ENCODE data around the gene PITPNM3. TPM values are rescaled to one million over a fixed set of nuclear protein-coding genes. Genes with fewer than 3 reads are reported as not detected.

Gene PITPNM3
- total and polyA plus RNA-seq, 4 experiments from 2014 or later, result 0.05 to 0.50 (median 0.29) TPM; not detected in 1

DNA sequence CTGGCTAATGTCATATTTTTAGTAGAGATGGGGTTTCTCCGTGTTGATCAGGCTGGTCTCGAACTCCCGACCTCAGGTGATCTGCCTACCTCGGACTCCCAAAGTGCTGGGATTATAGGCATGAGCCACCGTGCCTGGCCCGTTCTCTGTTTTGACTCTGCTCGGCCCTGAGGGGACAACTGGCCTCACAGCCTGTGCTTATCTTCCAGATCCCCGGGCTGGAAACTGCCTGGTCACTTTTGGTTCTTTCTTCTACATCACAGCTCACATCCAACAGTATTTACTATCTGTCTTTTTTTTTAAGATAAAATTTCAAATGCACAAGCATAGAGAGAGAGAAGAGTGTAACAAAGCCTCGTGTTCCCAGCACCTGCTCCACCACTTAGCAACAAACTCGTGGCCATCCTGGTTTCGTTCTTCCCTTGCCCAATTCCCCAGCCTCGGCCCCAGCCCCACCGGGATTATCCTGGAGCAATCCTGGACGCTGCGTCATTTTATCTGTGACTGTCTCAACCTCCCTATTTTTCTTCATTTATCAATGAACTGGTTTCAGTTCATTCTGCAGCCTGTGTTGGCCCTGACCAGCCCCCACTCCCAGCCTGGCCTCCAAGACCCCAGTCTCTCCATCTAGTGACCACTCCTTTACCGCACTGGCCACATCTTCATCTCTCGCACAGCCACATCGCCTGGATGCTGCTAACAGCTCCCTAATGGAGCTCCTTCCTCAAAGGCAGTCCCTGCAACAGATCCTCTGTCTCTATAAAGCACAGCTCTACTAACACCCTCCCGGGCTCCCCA lies 91.0 kb downstream of the PITPNM3 start:
- ChIA-PET POLR2A (ENCODE audit: partially characterized antibody) (no interaction called here), CTCF (ENCODE audit: partially characterized antibody) (no interaction called here)
- DNase-seq, result no peak
- Mint-ChIP-seq H3K27ac (peak overlapping the region in 1 of 7 donors; percentile 34), H3K27me3 (peaks cover 3% of the 10 kb centered on the region in 2 donors), H3K9me3 (no peaks in the 10 kb centered on the region), H3K36me3 (no peaks in the 10 kb centered on the region), H3K4me3 (no peak overlapping the region), H3K4me1 (peaks cover 0 to 5% (median 2%) of the 10 kb centered on the region in 4 donors)
- H3K36me3 ChIP-seq (ENCODE audit: insufficient read depth, low read length), result no peaks in the 10 kb centered on the region
- no peaks in the 10 kb centered on the region for H3K4me1 ChIP-seq (ENCODE audit: insufficient read depth, low read length)
- intact Hi-C loops (cut with micrococcal nuclease), result no loop called here
- no peak overlapping the region for H3K27ac ChIP-seq (ENCODE audit: low read depth, low read length)
- H3K27me3 ChIP-seq (ENCODE audit: insufficient read depth, low read length), result no peaks in the 10 kb centered on the region
- no peak overlapping the region for H3K4me3 ChIP-seq (ENCODE audit: low read length in 2 of 2)
- H3K9me3 ChIP-seq (ENCODE audit: control insufficient read depth in 1 of 2, low read length in 2 of 2), result no peaks in the 10 kb centered on the region

- H3K27ac ChIP-seq (ENCODE audit: low read depth, low read length), result no peak overlapping the region
- H3K36me3 ChIP-seq (ENCODE audit: insufficient read depth, low read length), result no peaks in the 10 kb centered on the region
- no peaks in the 10 kb centered on the region for H3K36me3 Mint-ChIP-seq
- ChIA-PET POLR2A (ENCODE audit: partially characterized antibody) (no interaction called here), CTCF (ENCODE audit: partially characterized antibody) (no interaction called here)
- H3K4me3 Mint-ChIP-seq, result no peak overlapping the region
- no peak overlapping the region for H3K27ac Mint-ChIP-seq
- peaks cover 0 to 5% (median 2%) of the 10 kb centered on the region in 4 donors for H3K4me1 Mint-ChIP-seq
- H3K4me1 ChIP-seq (ENCODE audit: insufficient read depth, low read length), result no peaks in the 10 kb centered on the region
- H3K27me3 Mint-ChIP-seq, result peaks cover 2 to 3% of the 10 kb centered on the region in 2 donors
- no peak overlapping the region for H3K4me3 ChIP-seq (ENCODE audit: low read length in 2 of 2)
- no peak for DNase-seq
- intact Hi-C loops (cut with micrococcal nuclease), result no loop called here
- no peaks in the 10 kb centered on the region for H3K9me3 Mint-ChIP-seq
- H3K9me3 ChIP-seq (ENCODE audit: control insufficient read depth in 1 of 2, low read length in 2 of 2), result no peaks in the 10 kb centered on the region
- H3K27me3 ChIP-seq (ENCODE audit: insufficient read depth, low read length), result no peaks in the 10 kb centered on the region
Observed at GRCh38 chr17:6464446-6465041, 91.8 kb downstream of the PITPNM3 start.

DNA sequence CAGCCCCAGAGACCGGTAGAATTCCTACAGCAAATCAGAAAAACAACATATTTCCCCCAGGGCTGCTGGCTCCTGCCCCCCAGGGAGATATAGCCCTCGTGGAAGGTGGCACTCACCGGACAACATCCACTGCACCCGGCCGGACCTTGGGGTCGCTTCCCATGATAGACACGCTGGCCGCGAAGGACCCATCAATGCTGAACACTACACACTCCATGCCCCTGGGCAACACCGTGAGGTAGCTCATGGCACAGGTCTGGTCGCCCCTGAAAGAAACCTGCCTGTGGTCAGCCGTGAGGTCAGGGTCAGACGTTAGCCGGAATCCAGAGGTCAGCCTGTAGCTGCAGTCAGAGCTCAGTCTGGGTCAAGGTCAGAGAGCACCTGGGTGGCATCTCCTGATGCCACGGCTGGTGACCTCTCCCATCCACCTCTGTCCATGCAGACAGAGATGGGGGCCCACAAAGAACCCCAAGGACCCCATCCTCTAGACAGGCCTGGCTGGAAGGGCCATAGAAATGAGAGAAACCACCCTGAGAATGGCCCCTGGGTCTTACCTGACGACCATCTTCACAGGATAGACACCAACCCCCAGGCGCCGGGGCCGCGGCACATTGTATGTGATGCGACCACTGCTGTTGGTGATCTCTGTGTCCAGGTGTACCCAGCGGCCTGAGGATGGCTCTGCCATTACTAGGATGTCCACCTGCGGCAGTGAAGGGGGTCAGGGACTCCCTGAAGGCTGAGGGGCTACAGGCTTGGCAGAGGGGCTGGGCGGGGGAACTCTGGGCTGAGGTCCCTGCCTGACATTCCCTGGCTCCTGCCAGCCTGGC lies 92.5 kb downstream of the PITPNM3 start:
- no peak overlapping the region for H3K27ac Mint-ChIP-seq
- no peaks in the 10 kb centered on the region for H3K36me3 ChIP-seq (ENCODE audit: insufficient read depth, low read length)

GRCh38 chr17:6462692-6463091 lies 93.7 kb downstream of the PITPNM3 start:
- no peaks in the 10 kb centered on the region for H3K36me3 ChIP-seq (ENCODE audit: insufficient read depth, low read length)
- Mint-ChIP-seq H3K36me3 (no peaks in the 10 kb centered on the region), H3K9me3 (no peaks in the 10 kb centered on the region), H3K27me3 (peaks cover 0 to 3% of the 10 kb centered on the region in 2 donors), H3K27ac (no peak overlapping the region), H3K4me1 (peaks cover 0 to 5% (median 2%) of the 10 kb centered on the region in 4 donors), H3K4me3 (no peak overlapping the region)
- H3K27ac ChIP-seq (ENCODE audit: low read depth, low read length), result no peak overlapping the region
- no peaks in the 10 kb centered on the region for H3K9me3 ChIP-seq (ENCODE audit: control insufficient read depth in 1 of 2, low read length in 2 of 2)
- no peaks in the 10 kb centered on the region for H3K27me3 ChIP-seq (ENCODE audit: insufficient read depth, low read length)
- H3K4me3 ChIP-seq (ENCODE audit: low read length in 2 of 2), result no peak overlapping the region
- intact Hi-C loops (cut with micrococcal nuclease), result no loop called here
- POLR2A ChIA-PET (ENCODE audit: partially characterized antibody), result no interaction called here
- DNase-seq, result no peak
- CTCF ChIA-PET (ENCODE audit: partially characterized antibody), result interaction anchor here (2.5 kb wide), 1 partner anchor 10 kb away, joined by 17 read pairs; no protein-coding TSS in a partner anchor
- H3K4me1 ChIP-seq (ENCODE audit: insufficient read depth, low read length), result no peaks in the 10 kb centered on the region

More for the DNA sequence above, 92.5 kb downstream of the PITPNM3 start:
- Mint-ChIP-seq H3K27me3 (peaks cover 0 to 3% of the 10 kb centered on the region in 2 donors), H3K4me3 (no peak overlapping the region), H3K9me3 (no peaks in the 10 kb centered on the region), H3K36me3 (no peaks in the 10 kb centered on the region), H3K4me1 (peaks cover 0 to 5% (median 2%) of the 10 kb centered on the region in 4 donors)
- Histone ChIP-seq H3K4me1 (ENCODE audit: insufficient read depth, low read length) (no peaks in the 10 kb centered on the region), H3K27ac (ENCODE audit: low read depth, low read length) (no peak overlapping the region), H3K27me3 (ENCODE audit: insufficient read depth, low read length) (no peaks in the 10 kb centered on the region), H3K4me3 (ENCODE audit: low read length in 2 of 2) (no peak overlapping the region), H3K9me3 (ENCODE audit: control insufficient read depth in 1 of 2, low read length in 2 of 2) (no peaks in the 10 kb centered on the region)
- DNase-seq, result no peak
- ChIA-PET CTCF (ENCODE audit: partially characterized antibody) (interaction anchor here (2.5 kb wide), 1 partner anchor 9 kb away, joined by 17 read pairs; no protein-coding TSS in a partner anchor), POLR2A (ENCODE audit: partially characterized antibody) (no interaction called here)
- intact Hi-C loops (cut with micrococcal nuclease), result no loop called here

DNA sequence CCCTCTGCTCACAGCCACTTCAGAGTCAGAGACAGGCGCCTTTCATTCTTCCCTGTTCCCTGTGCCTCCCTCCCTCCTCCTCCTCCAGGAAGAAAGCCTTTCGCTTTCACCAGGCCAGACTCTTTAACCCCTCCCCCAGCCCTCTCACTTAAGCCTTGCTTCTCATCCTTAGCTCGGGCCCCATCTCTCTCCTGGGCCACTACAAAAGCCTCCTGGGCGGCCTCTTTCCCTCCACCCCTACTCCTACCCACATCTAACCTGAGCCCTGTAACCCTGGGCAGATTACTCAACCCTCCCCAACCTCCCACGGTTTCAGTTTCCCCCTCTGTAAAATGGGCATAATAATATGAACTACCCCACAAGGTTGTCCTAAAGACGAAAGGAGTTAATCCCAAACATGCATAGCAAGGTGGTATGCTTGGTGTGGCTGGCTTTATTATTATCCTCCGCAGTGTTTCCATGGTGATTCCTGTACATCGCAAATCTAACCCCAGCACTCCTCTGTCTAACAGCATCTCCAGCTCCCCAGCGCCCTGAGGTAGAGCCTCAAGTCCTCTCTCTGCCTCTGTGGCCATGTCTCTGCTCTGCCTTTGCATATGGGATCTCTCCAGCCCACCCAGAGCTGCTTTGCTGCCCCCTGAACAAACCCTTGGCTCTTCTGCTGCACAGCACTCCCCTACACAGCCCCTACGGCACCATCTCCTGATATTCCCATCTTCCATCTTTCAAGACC lies 94.4 kb downstream of the PITPNM3 start:
- Mint-ChIP-seq H3K4me3 (no peak overlapping the region), H3K27ac (peak overlapping the region in 2 of 7 donors; percentile 37 to 53), H3K9me3 (no peaks in the 10 kb centered on the region), H3K27me3 (peaks cover 0 to 3% of the 10 kb centered on the region in 2 donors), H3K36me3 (no peaks in the 10 kb centered on the region), H3K4me1 (peaks cover 2 to 8% (median 3%) of the 10 kb centered on the region in 4 donors)
- intact Hi-C loops (cut with micrococcal nuclease), result no loop called here
- no peak for DNase-seq
- H3K27me3 ChIP-seq (ENCODE audit: insufficient read depth, low read length), result no peaks in the 10 kb centered on the region
- no peaks in the 10 kb centered on the region for H3K4me1 ChIP-seq (ENCODE audit: insufficient read depth, low read length)
- H3K9me3 ChIP-seq (ENCODE audit: control insufficient read depth in 1 of 2, low read length in 2 of 2), result no peaks in the 10 kb centered on the region
- H3K36me3 ChIP-seq (ENCODE audit: insufficient read depth, low read length), result no peaks in the 10 kb centered on the region
- CTCF ChIA-PET (ENCODE audit: partially characterized antibody), result interaction anchor here (2.5 kb wide), 1 partner anchor 11 kb away, joined by 17 read pairs; no protein-coding TSS in a partner anchor
- POLR2A ChIA-PET (ENCODE audit: partially characterized antibody), result no interaction called here
- H3K27ac ChIP-seq (ENCODE audit: low read depth, low read length), result no peak overlapping the region
- H3K4me3 ChIP-seq (ENCODE audit: low read length in 2 of 2), result no peak overlapping the region

DNA sequence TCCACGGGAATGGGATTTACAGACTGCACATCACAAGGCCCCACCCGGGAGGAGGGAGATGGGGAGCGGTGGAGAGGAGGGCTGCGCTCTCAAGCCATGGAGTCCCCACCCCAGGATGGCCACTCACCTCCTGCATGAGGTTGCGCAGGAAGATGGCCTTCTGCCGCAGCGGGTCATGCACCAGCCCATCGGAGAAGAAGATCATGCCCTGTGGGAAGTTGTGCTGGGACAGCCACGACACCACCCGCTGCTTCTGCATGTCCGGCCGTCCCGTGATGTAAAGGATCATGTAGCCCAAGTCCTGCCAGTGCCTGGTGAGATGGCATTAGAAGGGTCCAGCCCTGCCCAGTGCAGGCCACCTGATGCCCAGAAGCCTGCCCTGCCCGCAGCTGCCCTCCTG lies 95.1 kb downstream of the PITPNM3 start:
- intact Hi-C loops (cut with micrococcal nuclease), result no loop called here
- peaks cover 5 to 14% (median 7%) of the 10 kb centered on the region in 4 donors for H3K4me1 Mint-ChIP-seq
- Histone ChIP-seq H3K36me3 (ENCODE audit: insufficient read depth, low read length) (no peaks in the 10 kb centered on the region), H3K4me3 (ENCODE audit: low read length in 2 of 2) (no peak overlapping the region), H3K27me3 (ENCODE audit: insufficient read depth, low read length) (no peaks in the 10 kb centered on the region), H3K27ac (ENCODE audit: low read depth, low read length) (no peak overlapping the region), H3K4me1 (ENCODE audit: insufficient read depth, low read length) (no peaks in the 10 kb centered on the region), H3K9me3 (ENCODE audit: control insufficient read depth in 1 of 2, low read length in 2 of 2) (no peaks in the 10 kb centered on the region)
- H3K4me3 Mint-ChIP-seq, result no peak overlapping the region
- no peak for DNase-seq
- ChIA-PET CTCF (ENCODE audit: partially characterized antibody) (interaction anchor here (2.5 kb wide), 1 partner anchor 11 kb away, joined by 17 read pairs; no protein-coding TSS in a partner anchor), POLR2A (ENCODE audit: partially characterized antibody) (no interaction called here)
- no peaks in the 10 kb centered on the region for H3K9me3 Mint-ChIP-seq
- H3K27me3 Mint-ChIP-seq, result peaks cover 0 to 3% of the 10 kb centered on the region in 2 donors
- H3K36me3 Mint-ChIP-seq, result no peaks in the 10 kb centered on the region
- no peak overlapping the region for H3K27ac Mint-ChIP-seq
